Activated T-cell treated with anti-CD3 and anti-CD28 coated beads for 1 hour (primary cell): ENCODE results near the gene NSF.
"Not testable (repeated sequence)": the region's sequence is repeated elsewhere in the genome, so short reads cannot be mapped to it uniquely, and the experiment has no call there.

Experiments
- DNase-seq: peaks from one replicate; pipeline ENCODE4 v3.0.0-alpha.2; 2020; ENCODE audit warnings: low read depth

Gene NSF

DNA sequence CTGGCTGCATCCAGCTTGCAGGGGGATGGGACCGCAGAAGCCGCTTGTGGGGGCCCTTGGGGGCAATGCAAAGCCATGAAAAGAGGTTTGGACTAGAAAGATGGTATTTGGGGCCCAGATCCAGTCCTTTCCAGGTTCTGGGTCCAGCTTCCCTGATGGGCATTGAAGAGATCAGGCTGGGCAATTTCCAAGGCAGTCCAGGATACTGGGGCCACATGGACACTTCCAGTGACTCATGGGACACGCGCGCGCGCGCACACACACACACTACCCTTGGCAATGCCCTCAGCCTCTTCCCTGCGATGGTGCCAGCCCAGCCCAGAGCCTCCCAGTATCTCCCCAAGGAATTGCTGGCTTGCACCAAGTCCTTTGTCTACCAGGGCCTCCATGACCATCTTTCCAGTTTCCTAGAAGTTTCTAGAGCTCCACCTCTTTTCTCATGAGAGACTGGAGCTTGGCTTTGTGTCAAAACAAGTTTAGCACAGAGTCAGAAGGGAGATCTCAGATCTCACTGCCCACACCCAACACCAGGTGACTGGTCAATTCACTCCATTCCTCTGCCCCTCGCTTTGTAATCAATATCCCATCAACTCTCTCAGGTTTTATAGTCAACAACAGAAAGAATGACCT is 183.8 kb downstream of the NSF start:
- no peak for DNase-seq

DNA sequence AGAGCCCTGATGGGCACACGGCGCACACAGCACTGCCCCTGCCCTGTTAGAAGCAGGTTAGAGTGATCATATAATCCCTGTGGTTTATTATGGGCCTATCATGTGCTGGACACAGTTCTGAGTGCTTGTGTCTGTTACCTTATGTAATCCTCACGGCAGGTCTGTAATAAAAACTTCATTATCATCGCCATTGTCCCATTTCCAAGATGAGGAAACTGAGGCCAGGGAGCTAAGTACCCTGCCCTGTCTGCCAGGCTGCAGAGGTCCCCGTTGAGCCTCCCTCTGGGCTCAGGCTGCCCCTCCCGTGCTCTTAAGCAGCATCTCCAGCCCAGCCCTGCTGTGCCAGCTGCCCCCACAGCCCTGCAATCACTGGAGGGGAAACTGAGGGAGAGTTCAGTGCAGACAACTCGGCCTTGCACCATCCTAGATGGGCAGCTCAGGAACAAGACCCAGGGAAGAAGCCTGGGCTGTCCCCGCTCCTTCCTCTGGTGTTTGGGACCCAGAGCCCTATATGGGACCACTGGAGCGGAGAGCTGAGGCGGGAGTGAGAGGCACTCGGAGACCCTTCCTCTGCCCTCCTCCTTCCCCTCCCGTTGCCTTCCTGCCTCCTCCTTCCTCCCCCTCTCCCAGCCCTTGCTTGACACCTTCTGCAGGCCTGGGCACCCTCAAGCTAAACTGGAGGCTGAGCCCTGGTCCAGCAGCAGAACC is 186.0 kb downstream of the NSF start:
- no peak for DNase-seq

DNA sequence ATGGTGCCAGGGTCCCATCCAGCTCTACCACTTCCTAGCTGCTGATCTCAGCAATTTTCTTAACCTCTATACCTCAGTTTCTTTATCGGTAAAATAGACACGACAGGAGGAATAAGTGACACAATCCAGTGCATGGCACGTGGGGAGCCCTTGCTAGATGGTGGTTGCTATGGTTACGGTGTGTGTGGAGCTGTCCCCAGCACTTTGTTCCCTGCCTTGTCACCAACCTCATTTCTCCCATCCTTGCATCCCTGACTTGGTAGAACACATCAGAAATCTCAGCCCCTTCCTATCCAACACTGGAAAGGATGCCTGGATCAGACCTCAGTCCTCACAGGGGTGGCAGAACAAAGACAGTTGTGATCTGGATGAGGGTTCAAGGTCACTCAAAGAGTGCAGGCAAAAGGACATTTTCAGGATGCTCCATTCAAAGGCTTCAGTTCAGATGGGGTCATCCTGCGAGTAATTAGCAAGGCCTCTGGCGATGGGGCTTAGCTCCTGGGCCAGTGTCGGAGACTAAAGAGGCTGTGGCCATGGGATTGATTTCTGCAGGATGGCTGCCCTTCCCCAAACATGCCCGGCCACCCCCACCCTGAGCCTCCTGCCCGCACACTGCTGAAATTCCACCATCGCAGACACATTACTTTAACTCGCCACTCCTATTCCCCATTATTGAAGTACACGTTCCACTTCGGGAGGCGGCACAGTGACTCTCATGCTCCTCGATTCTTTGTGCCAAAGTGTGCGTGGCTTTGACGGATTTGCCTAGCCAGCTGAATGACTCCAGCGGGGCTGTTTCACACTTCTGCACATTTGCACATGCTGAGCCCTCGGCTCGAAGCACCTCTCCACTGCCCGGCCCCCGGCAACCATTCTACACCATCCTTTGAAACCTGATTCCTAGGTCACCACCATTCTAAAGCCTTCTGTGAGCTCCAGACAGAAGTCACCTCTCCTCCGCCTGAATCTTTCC is 187.8 kb downstream of the NSF start:
- no peak for DNase-seq

DNA sequence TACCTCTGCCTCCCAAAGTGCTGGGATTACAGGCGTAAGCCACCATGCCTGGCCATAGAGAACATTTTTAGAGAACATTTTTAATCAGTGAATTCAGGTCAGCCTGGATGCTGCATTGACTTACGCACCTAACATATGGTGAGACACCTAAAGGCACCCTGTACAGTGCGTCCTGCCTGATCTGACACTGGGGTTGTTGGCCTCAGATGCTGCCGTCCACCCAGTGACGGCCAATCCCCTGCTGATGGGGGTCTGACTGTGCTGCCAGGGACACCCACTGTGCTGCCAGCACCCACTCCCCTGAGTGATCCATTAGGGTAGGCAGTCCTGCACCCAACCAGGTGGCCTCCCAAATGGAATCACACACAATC is 189.5 kb downstream of the NSF start:
- no peak for DNase-seq

DNA sequence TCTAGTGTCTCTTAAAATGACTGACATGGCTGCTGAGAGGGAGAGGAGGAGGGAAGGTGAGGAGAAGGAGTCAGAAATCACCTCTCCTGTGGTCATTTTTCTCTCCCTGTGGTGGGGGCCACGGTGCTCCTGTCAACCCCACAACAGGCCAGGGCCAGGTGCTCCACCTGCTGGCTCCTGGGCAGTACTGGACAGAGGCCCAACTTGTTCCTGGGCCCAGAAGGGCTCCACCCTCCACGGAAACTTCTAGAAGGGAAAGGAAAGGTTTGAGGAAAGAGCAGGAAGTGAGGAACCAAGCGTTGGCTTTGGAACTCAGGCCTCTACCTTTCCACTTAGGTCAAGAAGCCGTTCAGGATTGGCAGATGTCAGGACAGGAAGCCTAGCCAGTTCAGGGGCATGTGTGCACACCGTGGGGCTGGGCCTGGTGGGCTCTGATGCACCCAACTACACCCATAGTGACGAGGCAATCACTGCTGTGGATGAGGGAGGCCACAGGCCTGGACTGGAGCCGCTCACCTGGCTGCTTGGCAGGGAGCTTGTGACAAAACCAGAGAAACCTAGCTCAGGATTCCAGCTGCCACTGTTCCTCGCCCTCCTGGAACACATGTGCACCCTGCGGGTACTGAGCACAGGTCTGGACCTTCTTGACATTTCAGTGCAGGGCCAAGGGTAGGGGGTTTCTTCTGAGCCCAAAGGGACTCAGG is 191.9 kb downstream of the NSF start:
- DNase-seq = no peak

DNA sequence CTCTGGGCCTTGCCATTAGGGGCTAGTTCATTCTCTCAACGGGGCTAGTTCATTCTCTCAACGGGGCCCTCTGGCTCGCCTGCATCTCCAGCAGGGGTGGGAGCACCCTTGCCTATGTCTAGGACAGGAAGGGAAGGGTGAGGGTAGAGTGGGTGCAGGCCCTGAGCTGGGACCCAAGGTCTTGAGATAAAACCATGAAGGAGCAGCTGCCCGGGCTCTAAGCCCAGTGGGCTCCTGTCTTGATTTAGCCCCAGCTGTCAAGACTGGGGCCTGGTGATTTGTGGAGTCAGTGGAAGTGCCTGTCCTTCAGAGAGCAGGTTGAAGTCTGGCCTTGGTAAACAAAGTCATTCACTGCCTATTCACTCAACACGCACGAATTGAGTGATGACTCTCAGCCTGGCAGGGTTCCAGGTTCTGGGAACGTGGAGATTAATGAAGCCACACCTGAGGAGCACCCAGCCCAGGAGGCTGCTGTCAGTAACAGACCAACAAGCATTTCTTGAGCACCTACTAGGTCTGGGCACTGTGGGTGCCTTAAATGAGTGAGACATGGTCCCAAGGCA is 192.6 kb downstream of the NSF start:
- DNase-seq = no peak

DNA sequence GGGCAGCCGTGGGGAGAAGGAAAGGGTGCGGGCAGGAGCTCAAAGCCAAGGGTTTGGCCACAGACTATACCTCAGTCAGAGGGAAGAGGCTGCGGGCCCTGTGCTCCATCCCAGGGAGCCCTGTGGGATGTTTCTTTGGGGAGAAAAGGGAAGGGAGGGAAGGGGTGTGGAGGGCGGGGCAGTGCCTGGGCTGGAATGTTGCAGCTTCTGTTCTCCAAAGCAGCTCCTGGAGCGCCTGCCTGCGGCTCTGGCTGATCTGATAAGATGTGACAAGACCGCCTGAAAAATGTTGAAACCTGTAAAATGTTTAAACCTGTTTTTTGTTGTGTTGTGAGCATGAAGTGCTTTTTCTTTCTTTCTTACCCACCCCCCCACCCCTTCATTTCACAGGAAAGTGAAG is 195.2 kb downstream of the NSF start:
- DNase-seq = no peak

DNA sequence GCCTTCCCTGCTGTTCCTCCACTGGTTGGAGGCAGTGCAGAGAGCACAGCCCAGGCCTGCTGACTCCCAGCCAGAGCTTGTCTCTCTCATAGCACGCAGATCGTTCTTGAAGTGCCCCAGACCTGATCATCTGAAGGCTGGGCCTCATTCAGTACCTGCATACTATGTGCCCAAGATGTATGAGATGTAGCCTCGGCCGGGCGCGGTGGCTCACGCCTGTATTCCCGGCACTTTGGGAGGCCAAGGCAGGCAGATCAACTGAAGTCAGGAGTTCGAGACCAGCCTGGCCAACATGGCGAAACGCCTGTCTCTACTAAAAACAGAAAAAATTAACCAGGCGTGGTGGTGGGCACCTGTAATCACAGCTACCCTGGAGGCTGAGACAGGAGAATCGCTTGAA is 197.0 kb downstream of the NSF start:
- DNase-seq = no peak

DNA sequence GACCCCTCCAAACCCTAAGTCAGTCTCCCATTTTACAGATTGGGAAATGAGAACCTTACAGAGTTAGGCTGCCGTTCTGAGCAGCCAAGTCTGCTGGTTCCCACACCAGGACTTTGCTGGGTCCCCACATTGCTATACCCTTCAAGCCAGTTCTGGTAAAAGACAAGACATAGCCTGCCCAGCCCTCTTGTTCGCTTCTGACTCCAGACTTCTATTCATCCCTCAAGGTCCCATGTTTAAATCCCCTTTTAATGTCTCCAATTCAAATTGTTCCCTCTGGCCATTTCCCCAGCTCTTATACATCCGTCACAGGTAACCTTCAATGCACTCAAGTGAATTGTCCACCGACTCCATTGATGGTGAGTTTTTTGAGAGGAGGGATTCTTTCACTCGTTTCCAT is 197.8 kb downstream of the NSF start:
- DNase-seq = no peak

DNA sequence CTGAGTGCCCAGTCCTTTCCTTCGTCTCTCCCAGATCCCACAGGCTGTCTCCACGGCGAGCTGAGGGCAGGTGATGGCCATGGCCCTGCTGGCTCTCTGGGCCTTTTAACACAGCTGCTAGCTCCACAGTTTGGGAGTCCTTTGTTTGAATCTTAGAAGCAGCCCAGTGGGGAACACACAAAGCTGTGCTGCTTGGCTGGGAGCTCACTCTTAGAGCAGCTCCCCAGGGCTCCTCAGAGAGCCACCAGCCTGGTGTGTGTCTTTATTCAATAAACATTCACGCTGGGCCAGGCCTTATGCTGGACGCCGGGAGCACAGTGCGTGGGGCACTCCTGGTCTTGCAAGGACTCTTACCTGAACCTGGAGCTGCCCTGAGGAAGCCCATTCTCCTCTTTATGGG is 198.3 kb downstream of the NSF start:
- DNase-seq = no peak

DNA sequence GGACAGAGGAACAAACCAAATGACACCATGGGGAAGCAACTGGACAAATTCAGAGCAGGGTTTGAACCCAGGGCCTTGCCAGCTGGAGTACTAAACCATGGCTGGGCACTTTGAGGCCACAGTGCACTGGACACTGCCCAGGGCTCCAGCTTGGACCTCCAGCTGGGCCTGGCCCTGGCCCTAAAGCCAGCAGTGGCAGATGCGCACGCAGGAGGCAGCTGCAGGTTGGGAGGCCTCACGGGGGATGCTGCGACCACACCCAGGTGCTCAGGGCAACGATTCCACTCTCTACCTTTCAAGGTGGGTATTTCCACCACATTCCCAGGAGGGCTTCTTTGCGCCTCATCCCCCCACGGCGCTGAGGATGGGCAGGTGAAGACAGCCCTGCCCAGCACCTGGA is 199.1 kb downstream of the NSF start:
- DNase-seq = no peak

DNA sequence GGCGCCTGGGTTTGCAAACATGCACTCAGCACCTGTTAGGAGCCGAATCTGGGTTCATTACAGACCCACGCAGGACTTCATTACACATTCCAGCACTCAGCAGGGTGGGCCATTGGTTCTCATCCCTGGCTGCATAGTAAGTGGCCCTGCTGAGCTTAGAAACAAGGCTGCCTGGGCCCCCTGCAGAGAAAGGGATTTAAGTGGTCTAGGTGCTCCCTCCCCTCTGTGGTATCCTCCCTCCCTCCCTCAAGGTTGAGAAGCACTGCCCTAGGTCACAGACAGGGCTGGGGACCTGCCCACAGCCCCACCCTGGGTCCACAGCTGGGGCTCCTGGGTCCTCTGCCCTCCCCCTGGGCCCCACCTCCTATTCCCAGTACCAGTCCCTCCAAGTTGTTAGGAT is 199.7 kb downstream of the NSF start:
- no peak for DNase-seq

DNA sequence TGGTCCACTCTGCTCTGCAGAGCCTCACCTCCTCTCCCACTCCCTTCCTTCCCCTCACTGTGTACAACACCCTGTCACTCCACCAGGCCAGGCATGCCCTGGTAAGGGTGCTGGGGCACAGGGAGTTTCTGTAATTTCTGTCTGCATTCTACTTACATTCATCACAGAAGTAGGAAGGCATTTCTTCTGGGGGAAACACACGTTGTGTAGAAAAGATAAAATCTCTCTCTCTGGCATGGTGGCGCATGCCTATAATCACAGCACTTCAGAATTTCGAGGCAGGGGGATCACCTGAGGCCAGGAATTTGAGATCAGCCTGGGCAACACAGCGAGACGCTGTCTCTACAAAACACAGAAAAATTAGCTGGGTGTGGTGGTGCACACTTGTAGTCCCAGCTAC is 201.1 kb downstream of the NSF start:
- no peak for DNase-seq

DNA sequence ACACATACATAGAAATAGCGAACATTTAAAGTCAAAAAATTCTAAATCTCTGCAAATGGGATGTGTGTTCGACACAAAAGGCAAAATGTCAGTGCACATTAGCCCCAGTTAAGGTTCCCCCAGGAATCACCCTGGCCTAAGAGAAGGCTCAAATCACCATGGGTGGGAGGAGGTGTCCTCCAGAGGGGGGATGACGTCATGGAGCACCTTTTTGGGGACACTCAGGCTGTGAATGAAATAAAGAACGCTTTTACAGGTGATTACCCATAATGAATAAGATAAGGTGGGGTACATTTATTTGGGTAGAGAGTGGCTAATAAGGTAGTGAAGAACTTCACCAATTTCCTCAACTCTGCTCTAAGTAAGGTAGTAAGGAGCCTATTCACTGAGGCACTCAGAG is 201.6 kb downstream of the NSF start:
- DNase-seq = no peak

DNA sequence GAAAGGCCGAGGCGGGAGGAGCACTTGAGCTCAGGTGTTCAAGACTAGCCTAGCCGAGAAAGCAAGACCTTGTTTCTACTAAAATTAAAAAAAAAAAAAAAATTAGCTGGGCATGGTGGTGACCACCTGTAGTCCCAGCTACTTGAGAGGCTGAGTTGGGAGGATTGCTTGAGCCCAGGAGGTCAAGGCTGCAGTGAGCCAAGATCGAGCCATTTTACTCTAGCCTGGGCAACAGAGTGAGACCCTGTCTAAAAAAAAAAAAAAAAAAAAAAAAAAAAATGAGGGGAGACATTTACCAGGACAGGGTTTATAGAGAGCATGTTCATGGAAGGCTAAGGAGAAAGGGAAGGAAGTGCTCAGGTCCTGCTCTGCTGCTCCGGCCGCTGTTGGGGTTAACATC is 202.6 kb downstream of the NSF start:
- DNase-seq = not testable (repeated sequence)

DNA sequence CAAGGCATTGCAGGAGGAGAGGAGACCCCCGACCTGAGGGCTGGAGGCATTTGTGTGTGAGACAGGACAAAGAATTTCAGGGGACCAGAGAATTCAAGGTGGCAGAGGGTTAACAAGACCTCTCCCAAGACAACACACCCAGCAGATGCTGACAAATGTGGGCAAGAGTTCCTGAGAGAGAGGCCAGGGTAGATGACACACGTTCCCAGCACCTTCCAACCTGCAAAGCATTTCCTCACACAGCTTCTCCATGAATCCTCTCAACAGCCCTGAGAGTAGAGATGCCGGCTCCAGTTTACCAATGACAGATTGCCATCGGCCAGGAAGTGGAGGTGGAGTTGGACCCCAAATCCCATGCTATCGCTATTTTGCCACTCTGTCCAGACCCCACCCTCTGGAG is 203.1 kb downstream of the NSF start:
- no peak for DNase-seq

DNA sequence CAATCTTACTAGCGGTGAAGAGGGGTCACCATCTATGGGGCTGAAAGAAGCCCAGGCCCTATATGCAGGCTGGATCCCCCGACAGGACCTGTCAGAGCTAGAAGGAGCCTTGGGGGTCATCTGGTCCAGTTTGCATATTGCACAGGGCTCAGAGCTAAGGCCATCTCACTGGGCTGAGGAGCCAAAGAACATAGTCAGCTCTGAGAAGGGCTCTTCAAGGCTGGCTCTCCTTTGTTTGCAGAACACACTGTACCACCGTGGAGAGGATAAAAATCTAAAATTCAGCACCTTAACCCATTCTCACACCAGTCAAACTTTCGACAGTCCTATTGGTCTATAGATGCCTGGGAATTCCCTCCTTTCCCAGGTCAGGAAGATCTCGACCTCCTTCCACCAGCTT is 203.8 kb downstream of the NSF start:
- DNase-seq = no peak

DNA sequence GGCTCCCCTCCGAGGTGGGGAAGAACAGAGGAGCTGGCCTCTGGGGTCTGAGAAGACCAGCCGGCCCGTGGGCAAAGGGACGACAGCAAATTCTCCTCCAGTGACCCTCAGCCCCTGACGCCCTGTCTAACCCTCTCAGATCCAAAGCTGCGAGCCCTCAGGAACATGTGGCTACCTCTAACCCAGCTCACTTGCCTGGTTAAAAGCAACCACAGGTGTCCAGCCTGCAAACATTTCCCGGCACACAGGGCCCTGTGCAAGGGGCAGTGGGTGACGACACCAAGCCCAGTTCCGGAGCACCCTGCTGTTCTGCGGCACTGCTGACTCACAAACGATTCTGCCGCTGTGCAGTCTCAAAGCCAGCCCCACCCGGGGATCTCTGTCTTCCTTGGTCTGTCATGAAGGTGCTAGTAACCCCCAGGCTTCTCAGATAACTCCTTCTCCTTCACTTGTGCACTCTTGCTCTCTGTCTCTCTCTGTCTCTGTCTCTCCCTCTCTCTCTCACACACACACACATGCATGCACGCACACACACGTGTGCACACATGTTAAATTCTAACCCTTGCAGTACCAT is 205.0 kb downstream of the NSF start:
- DNase-seq = no peak

DNA sequence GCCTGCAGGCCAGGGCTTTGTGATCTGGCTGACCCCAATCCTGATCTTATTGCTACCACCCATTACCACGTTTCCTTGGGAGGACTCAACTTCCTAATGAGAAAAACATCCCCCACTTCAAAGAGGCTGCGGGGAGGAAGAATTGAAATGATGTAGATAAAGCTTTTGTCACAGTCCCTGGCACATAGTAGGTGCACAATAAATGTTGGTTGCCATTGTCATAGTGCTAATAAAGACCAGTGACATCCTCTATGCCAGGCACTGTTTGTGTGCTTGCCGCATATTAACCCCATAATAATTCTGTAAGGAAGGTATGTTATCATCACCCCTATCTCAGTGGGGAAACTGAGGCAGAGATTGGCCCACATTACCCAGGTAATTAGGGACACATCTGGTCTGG is 205.6 kb downstream of the NSF start:
- DNase-seq = no peak

DNA sequence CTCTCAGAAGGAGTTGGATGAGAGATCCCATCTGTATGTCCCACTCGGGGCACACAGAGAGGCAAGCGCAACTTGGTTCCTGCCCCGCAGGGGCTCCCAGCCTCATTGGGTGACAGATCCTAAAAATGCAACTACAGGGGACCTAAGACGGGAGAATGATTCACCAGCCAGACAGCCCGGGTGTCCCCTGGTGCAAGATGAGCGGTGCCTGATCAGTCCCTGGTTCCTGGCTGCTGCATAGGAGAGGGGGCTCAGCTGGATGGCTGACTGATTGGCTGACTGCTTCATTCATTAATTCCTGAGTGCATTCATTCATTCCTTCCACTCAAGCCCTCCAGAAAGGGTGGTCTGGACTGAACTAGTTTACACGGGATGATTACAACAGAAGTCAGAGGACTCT is 206.1 kb downstream of the NSF start:
- no peak for DNase-seq

DNA sequence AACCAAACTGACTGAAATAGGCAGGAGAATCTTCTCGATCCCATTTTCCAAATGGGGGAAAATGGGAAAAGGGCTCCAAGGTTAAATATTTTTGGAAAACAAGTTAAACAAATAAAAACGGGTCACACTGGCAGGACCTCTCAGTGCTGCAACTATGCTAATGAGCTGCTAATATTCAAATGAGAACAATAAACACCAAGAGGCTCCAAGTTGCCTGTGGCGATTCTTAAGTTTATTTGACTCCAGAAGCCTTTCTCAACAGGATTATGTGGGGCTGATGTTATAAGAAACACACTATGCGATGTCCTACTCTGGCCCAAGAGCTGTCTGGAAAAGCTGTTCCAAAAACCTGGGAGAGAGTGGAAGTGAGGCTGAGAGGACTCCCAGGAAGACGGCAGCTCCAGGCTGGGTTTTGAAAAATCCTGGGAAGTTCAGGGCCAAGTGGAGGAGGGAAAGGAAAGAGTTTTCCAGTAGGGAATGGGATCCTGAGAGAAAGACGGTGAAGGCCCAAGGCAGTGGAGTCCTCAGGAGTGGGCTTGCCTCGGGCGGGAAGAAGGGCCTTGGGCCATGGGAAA is 206.6 kb downstream of the NSF start:
- DNase-seq = no peak
